Neural progenitor cell (in vitro differentiated cells): Measurements from ENCODE around the gene TEX12.

Source experiments
- CTCF ChIP-seq: fragments of 200-600 bp; sonication (generic); IDR thresholded peaks from 2 replicates; pipeline ENCODE4 v1.5.1; 2017; ENCODE audit warnings: antibody characterized with exemption, mild to moderate bottlenecking
- EZH2 ChIP-seq: fragments of 200-600 bp; sonication (generic); IDR thresholded peaks from 2 replicates; pipeline ENCODE4 v1.6.1; 2017; ENCODE audit warnings: antibody characterized with exemption, mild to moderate bottlenecking, moderate library complexity

GRCh38 chr11:112195951-112196351, 28.8 kb downstream of the TEX12 start:
- no peak for TF ChIP-seq EZH2
- TF ChIP-seq CTCF: no peak
